Heart right ventricle (tissue), 16 donors: ENCODE measurements around the gene PCARE. TPM values are rescaled to one million over a fixed set of nuclear protein-coding genes. Genes with fewer than 3 reads are reported as not detected.

Experiments used
- ATAC-seq, 8 donors: fragments of 200-7000 bp; cut with Tn5 transposase; one replicate each; pipeline ENCODE4 v1.9.1; 2020; ENCODE audit warnings: mild to moderate bottlenecking in 8 of 8, moderate library complexity in 8 of 8, moderate number of reproducible peaks in 1 of 8
- DNase-seq, 2 donors: peaks; one replicate each; pipeline ENCODE4 v3.0.0-alpha.2; 2020
- H3K27ac ChIP-seq, 10 donors: fragments of 200-600 bp; sonication (generic) in 2 of 10; one replicate each; pipeline versions ENCODE4 v1.5.0 to v1.8.0; 2020 to 2022; ENCODE audit warnings: mild to moderate bottlenecking in 3 of 10
- H3K27me3 ChIP-seq, 7 donors: fragments of 200-600 bp; one replicate each; pipeline ENCODE4 v1.8.0; 2021 to 2022; ENCODE audit warnings: mild to moderate bottlenecking in 2 of 7
- H3K36me3 ChIP-seq, 9 donors: fragments of 200-600 bp; sonication (generic) in 1 of 9; one replicate each; pipeline versions ENCODE4 v1.5.0 to v1.8.0; 2020 to 2022; ENCODE audit warnings: mild to moderate bottlenecking in 2 of 9
- H3K4me1 ChIP-seq, 9 donors: fragments of 200-600 bp; sonication (generic) in 1 of 9; one replicate each; pipeline versions ENCODE4 v1.5.0 to v1.8.0; 2020 to 2022; ENCODE audit warnings: mild to moderate bottlenecking in 4 of 9
- H3K4me3 ChIP-seq, 10 donors: fragments of 200-600 bp; sonication (generic) in 2 of 10; one replicate each; pipeline versions ENCODE4 v1.5.0 to v1.8.0; 2020 to 2022; ENCODE audit warnings: mild to moderate bottlenecking in 7 of 10, moderate library complexity in 2 of 10
- H3K9me3 ChIP-seq, 11 donors: fragments of 200-600 bp in 10 of 11; sonication (generic) in 2 of 11; one replicate each; pipeline versions ENCODE4 v1.5.0 to v1.8.0; 2013 to 2022; ENCODE audit warnings: mild to moderate bottlenecking in 2 of 11, control low read depth in 1 of 11, moderate library complexity in 1 of 11
- CTCF ChIP-seq, 9 donors: fragments of 200-600 bp; sonication (generic) in 2 of 9; IDR thresholded peaks; one replicate each; pipeline versions ENCODE4 v1.5.0 to v1.8.0; 2021 to 2022; ENCODE audit warnings: antibody characterized with exemption in 9 of 9, mild to moderate bottlenecking in 5 of 9, moderate library complexity in 1 of 9
- WGBS, 2 donors: extraction: QIAGEN DNeasy Blood & Tissue Kit; methylation state at CpG; one replicate each; pipeline ENCODE4 v1.1.7; 2013; ENCODE audit warnings: inconsistent platforms in 1 of 2; 5-methylcytosine and 5-hydroxymethylcytosine counted together
- intact Hi-C, 10 donors: fragments of 100-400 bp; cut with DNase I; formaldehyde crosslinking; loops; one replicate each; pipeline versions ENCODE4 v1.11.1 to v1.14.2; 2022
- polyA plus RNA-seq, 2 donors: library from polyadenylated mRNA; stranded (reverse); fragments of 200-250 nt; gene quantifications; one replicate each; pipeline ENCODE4 v1.2.3, GENCODE V29; 2013
- total RNA-seq, 10 donors: library from RNA; stranded (reverse); fragmentation: NEBNext Ultra II Directional in 3 of 10; extraction: Animal tissue kit (Norgen Biotek cat#: 25700) in 3 of 10; gene quantifications; one replicate each; pipeline versions ENCODE4 v1.2.1 to v1.2.4, GENCODE V29; 2021 to 2023
- donor health status: Arrhythmogenic right ventricular cardiomyopathy.
- donor health status: ischemic (EF 13 %, LVEDD 7.1; RV severe dilation, severe dysfunction).
- donor health status: healthy with polysubstance abuse.
- donor health status: DM: no; HTN: yes; CAD: no.
- donor health status: DM: no; HTN: no; CAD: no.
- donor health status: ischemic (EF 25% LVEDD 6.9; RV normal size, moderate dysfunction).
- donor health status: ischemic (EF 25% LVEDD 5.7; RV mildly dilated, moderate dysfunction).
- donor health status: healthy.
- donor health status: DM: yes; HTN: yes; CAD: no.
- donor health status: Ischemic cardiomyopathy.
- donor health status: ischemic (EF 35%, LVEDD 5.7; RV mildly dilated, moderate dysfunction).
- donor health status: nonischemic (EF 11% LVEDD 7.7; RV severe dilation, severe dysfunction).
- donor health status: DM: yes; HTN: yes; CAD: no.
- donor health status: PGD.
- donor health status: ischemic (EF 29% LVEDD 5.4; RV normal size, mild dysfunction).
- donor health status: nonischemic (EF 23%, LVEDD 6.1; RV moderate dilation, normal function).

Gene PCARE
- total and polyA plus RNA-seq, 12 donors = 0.04 to 3.3 (median 1.1) TPM

GRCh38 chr2:29080886-29081743, 6.8 kb upstream of the PCARE start:
- Histone ChIP-seq H3K27ac (peak overlapping the region in 1 of 10 donors; percentile 24), H3K4me1 (peaks cover 0 to 15% (median 0%) of the 10 kb centered on the region in 9 donors), H3K27me3 (no peaks in the 10 kb centered on the region), H3K4me3 (no peak overlapping the region), H3K36me3 (no peaks in the 10 kb centered on the region), H3K9me3 (peaks cover 0 to 42% (median 9%) of the 10 kb centered on the region in 11 donors)
- WGBS, 2 donors = 85 to 86% methylated on average over 12 of the region's 12 CpGs
- ATAC-seq (peak in 2 of 8 donors; percentile 25 to 30), DNase-seq (no peak)
- intact Hi-C loops = no loop called here
- no peak for TF ChIP-seq CTCF (IDR thresholded peaks at IDR 0.05)

GRCh38 chr2:29079887-29080286, 5.6 kb upstream of the PCARE start:
- no peak for DNase-seq
- Histone ChIP-seq H3K27me3 (no peaks in the 10 kb centered on the region), H3K9me3 (peaks cover 0 to 42% (median 9%) of the 10 kb centered on the region in 11 donors), H3K36me3 (no peaks in the 10 kb centered on the region), H3K4me3 (no peak overlapping the region), H3K27ac (no peak overlapping the region), H3K4me1 (peaks cover 0 to 15% (median 0%) of the 10 kb centered on the region in 9 donors)
- intact Hi-C loops = loop anchor here in 1 of 10 donors (5.0 kb wide), 1 partner anchor 32 kb away; no protein-coding TSS in a partner anchor
- no peak for TF ChIP-seq CTCF (IDR thresholded peaks at IDR 0.05)
- no peak for ATAC-seq
- WGBS, 2 donors = 90 to 96% methylated on average over 7 of the region's 7 CpGs

GRCh38 chr2:29075894-29076705, 1.8 kb upstream of the PCARE start:
- Histone ChIP-seq H3K4me1 (peaks cover 0 to 15% (median 5%) of the 10 kb centered on the region in 9 donors), H3K27ac (no peak overlapping the region), H3K27me3 (peaks cover 0 to 7% (median 0%) of the 10 kb centered on the region in 7 donors), H3K9me3 (peaks cover 0 to 37% (median 9%) of the 10 kb centered on the region in 11 donors), H3K4me3 (no peak overlapping the region), H3K36me3 (no peaks in the 10 kb centered on the region)
- intact Hi-C loops = loop anchor here in 1 of 10 donors (5.0 kb wide), 1 partner anchor 36 kb away; no protein-coding TSS in a partner anchor
- WGBS, 2 donors = 55 to 63% methylated on average over 14 of the region's 14 CpGs
- ATAC-seq = peak in 1 of 8 donors; percentile 41
- DNase-seq = no peak
- TF ChIP-seq CTCF (IDR thresholded peaks at IDR 0.05) = no peak

- peak overlapping the region in 7 of 10 donors; percentile 20 to 68 (median 46) for H3K27ac ChIP-seq
- peak in 3 of 8 donors; percentile 10 to 29 (median 11) for ATAC-seq
Observed at GRCh38 chr2:29073933-29074332, 390 bp downstream of the PCARE start.

More at GRCh38 chr2:29073933-29074332, 390 bp downstream of the PCARE start:
- H3K36me3 ChIP-seq = no peaks in the 10 kb centered on the region
- H3K4me1 ChIP-seq = peaks cover 0 to 15% (median 0%) of the 10 kb centered on the region in 9 donors
- no peak for TF ChIP-seq CTCF (IDR thresholded peaks at IDR 0.05)
- H3K9me3 ChIP-seq = peaks cover 0 to 15% (median 0%) of the 10 kb centered on the region in 11 donors
- H3K4me3 ChIP-seq = no peak overlapping the region
- WGBS, 2 donors = 57 to 58% methylated on average over 4 of the region's 4 CpGs
- intact Hi-C loops = no loop called here
- H3K27me3 ChIP-seq = peaks cover 0 to 7% (median 0%) of the 10 kb centered on the region in 7 donors
- DNase-seq = no peak
